Right lung (tissue), 5 donors: Measurements from ENCODE around the gene TIMM17B. TPM values are rescaled to one million over a fixed set of nuclear protein-coding genes. Genes with fewer than 3 reads are reported as not detected.
"Not testable (repeated sequence)": the region's sequence is repeated elsewhere in the genome, so short reads cannot be mapped to it uniquely, and the experiment has no call there.

ENCODE experiments used
- DNase-seq, 2 donors: peaks; one replicate each; pipeline ENCODE4 v3.0.0-alpha.2; 2013
- polyA plus RNA-seq, 5 donors: library from polyadenylated mRNA; unstranded; fragments of 120-200 nt; gene quantifications; one replicate each; pipeline versions ENCODE4 v1.2.1 to v1.2.3, GENCODE V29; 2013; ENCODE audit warnings: inconsistent platforms in 1 of 5, low replicate concordance in 1 of 5; ENCODE audit not compliant: insufficient read length in 5 of 5, insufficient read depth in 1 of 5

The TIMM17B gene
- polyA plus RNA-seq, 5 donors = 25.3 to 46.0 (median 34.9) TPM

DNA sequence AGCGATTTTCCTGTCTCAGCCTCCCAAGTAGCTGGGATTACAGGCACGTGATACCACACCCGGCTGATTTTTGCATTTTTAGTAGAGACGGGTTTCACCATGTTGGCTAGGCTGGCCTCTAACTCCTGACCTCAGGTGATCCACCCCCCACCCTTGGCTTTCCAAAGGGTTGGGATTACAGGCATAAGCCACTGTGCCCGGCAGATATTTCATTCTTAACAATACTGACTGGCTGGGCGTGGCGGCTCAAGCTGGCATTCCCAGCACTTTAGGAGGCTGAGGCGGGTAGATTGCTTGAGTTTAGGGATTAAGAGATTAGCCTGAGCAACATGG is 1.5 kb upstream of the TIMM17B start:
- DNase-seq = no peak

DNA sequence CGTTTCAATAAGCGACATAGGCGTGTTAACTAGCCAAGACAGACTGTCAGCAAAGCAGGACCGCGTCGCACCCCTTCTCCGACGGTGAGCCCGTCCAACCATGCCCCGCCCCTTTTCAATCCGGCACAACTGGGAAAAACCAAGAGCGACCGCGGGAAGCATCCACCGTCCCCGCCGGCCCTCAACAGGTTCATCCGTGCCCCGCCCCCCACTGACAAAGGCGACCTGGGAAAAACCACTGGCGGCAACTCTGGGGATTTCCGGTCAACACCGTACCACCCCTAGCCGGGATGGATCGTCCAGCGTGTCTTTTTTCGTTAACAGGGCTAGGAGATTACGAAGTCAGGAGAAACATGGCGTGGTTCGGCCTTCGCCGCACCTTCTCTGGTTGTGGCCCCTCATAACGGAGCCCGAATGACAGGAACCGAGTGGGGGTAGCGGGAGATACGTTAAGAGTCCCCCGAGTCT is 377 bp downstream of the TIMM17B start:
- peak; percentile 62 to 66 for DNase-seq

DNA sequence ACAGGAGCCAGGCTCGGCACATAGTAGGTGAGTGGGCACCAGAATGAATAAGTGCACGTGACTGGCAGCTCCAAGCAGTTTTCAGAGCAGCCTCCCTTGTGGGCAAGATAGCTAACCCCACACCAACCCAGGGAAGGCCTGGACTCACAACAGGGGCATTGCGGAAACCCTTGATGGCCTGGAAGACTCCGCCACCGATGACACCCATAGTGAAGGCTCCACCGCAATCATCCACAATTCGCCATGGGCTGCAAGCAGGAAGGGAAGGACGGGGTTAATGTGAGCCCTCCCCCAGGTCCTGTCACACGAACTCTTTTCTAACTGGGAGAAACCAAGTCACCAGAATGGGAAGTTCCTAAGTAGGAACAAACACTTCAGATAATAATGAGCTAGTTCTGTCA is 957 bp downstream of the TIMM17B start:
- DNase-seq = no peak

DNA sequence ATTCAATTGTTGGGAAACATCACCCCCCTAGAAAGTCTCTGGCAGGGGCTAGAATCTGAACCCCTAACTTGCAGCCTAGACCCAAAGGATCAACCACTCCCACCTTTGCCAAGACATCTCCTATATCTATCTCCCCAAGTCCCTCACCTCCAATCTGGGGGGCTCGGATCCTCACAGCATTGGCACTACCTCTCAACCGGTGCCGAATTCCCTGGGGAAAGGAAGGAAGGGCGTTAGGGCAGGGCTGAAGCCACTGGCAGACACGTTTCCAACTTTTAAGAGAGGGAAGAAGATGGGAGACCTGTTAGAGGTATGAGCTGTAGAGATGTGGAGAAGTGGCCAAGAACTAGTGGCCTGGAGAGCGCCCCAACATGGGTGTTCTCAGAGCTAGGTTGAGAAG is 2.7 kb downstream of the TIMM17B start:
- no peak for DNase-seq

DNA sequence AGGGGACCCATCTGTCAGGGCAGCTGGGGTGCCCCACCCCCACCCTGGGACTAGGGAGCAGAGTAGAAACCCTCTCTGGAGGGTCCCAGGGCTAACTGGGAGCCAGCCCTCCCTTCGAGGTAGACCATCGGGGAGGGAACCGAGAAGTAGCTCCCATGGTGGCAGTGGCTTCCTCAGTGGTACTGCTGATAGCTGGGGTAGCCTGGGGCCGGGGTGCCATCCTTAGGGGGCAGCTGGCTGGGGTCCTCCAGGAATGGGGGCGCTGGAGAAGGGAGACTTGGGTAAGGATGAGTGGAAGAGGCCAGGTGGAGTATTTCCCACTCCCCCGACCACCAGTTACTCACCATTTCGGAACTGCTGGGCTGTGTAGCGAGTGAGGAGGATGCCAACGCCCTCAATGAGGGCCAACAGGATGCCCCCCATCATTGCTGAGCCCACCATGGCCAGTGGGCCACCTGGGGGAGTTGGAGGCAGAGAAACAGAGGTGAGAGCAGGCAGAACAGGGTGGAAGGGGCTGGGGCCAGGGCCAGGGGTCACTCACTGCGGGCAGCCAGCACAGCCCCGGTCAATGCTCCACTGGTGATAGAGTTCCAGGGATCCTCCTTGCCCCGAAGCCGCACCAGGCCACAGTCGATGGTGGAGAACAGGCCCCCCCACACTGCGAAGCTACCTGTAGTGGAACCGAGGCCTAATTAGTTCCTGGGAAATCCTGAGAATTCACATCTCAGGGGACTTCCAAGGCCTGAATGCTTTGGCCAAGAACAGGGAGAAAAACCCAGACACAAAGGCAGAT is 3.8 kb downstream of the TIMM17B start:
- no peak for DNase-seq

DNA sequence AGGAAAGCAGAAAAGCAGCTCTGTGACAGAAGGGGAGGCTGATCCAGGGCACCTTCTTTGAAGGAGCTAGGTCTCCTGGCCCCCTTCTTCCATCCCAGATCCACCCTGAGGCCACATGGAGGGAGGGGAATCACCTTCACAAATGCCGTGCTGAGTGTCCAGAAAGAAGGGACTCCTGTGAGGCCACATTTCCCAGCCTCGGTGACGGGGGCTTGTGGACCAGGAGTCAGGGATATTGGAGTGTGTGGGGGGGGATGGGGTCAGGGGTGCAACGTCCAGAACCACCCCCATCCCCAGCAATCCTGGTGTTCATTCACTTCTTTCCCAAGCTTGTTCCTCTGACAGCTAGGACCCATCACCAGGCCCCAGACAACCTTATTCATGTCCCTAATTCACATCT is 4.7 kb downstream of the TIMM17B start:
- no peak for DNase-seq

DNA sequence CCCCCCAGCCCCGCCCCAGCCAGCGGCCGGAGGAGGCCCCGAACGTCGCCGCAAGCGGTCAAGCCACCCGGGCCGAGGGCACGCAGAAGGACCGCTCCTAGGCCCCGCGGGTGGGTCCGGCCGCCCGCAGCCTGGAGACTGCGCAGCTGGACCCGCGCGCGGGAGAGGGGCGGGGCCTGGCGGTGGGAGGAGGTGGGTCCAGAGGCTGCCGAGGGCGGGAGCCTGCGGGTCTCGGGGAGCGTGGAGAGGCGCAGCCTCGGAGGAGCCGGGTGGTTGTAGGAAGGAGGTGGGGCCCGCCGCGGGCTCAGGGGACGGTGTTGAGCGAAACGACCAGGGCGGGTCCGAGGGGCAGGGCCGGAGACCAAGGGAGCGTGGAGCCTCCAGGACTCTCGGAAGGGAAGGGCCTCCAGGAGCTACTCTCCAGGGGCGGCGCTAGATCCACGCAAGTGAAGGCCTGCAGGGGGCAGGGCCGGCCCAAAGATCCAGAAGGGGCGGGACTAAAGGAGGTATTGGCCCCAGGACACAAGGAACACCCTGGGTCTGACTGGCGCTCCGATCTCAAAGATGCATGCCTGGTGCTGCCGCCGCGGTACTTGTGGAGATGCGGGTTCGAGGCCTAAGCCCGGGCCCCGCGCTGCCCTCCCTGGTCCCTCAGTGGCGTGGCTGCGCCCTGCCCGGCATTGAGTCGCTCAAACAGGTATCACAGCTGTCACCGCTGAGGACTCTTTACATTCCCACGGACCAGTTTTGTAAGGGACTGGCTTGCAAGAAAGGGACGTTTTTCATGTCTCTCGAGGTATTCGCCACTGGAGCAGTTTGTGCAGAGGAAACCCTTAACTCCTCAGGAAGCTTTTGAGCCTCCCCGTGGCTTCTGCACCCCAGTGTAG is 5.9 kb downstream of the TIMM17B start:
- peak; percentile 79 to 82 for DNase-seq

DNA sequence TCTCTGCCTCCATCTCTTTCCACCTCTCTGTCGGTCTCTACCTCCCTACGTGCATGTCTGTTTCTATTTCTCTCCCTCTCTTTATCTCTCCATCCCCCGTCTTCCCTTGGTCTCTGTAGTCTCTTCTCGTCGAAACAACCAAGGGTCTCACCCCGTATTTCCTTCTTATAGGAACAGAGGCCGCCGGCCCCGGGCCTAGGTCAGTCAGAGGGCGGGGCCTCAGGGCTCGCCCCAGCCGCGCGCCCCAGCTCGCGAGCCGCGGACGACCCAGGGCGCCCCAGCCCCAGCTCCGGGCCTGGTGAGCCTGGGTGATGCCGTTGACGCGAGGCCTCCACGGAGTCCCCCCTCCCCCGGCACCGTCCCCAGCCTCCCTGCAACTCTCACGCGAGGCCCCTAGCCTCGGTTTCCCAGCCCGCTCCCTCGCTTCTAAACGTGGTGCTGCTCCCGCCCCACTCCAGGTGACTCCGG is 6.6 kb downstream of the TIMM17B start:
- DNase-seq = peak in 1 of 2 donors; percentile 12

DNA sequence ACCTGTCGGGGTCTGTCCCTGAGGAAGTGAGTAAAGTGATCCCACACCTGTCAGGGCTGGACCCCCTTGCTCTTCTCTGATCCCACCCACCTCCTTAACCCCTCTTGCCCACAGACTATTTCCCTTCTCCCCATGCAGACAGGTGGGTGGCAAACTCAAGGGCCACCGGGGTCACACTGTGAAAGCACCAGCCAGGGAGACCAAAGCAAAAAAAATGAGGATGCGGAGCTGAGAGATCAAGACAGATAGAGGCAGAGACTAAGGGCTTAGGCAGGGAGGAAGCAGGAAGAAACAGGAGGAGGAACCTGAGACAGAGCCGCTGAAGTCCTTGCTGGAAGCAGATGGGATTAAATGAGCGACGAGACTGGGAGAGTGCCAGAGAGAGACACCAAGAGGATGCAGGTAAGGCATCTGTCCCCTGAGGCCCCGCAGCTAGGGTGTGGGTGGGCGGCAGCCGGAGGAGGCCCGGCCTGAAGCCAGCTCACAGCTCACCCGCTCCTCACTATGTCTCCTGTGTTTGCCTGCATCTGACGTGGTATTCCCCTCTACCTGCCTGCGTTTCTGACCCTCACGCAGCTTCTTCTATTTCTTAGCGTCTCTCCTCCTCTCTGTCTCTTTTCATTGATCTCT is 7.2 kb downstream of the TIMM17B start:
- no peak for DNase-seq

DNA sequence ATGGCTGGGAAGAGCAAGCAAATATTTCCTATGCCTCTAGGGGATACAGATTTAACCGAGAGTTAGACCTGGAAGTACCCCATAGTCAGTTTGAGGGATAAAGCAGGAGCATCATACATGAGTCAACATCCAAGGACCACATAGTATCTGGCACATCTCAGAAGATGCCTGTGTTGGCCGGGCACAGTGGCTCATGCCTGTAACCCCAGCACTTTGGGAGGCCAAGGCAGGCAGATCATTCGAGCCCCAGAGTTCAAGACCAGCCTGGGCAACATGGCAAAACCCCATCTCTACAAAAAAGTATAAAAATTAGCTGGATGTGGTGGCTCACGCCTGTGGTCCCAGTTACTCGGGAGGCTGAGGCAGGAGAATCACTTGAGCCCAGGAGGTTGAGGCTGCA is 11.0 kb downstream of the TIMM17B start:
- not testable (repeated sequence) for DNase-seq

DNA sequence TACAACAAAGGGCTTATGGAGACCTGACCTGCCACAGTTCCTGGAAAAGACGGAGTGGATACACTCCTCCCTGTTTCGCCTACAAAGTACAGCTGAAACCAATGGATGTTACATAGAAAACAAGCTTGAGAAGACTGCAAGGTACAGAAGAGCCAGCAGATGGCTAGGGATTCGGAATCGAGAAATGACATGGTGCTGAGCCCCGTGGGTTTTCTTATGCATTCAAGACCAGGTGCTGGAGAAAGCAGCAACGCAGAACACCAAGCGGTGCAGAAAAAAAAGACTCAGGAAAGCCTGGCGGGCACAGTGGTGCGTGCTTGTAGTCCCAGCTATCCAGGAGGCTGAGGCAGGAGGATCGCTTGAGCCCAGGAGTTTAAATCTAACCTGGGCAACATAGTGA is 13.8 kb downstream of the TIMM17B start:
- DNase-seq = no peak

DNA sequence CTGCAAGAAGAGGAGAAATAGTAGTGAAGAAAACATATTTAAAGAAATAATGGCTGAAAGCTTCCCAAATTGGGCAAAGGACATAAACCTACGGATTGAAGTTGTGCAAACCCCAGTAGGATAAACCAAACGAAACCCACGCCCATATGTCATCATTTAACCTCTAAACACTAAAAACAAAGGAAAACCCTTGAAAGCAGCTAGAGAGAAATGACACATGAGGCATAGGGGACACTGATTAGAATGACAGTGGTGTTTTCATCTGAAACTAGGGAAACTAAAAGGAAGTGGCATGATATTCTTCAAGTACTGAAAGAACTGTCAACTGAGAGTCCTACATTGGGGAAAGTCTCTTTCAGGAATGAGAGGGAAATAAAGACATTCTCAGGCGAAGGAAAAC is 20.6 kb downstream of the TIMM17B start:
- DNase-seq = not testable (repeated sequence)

DNA sequence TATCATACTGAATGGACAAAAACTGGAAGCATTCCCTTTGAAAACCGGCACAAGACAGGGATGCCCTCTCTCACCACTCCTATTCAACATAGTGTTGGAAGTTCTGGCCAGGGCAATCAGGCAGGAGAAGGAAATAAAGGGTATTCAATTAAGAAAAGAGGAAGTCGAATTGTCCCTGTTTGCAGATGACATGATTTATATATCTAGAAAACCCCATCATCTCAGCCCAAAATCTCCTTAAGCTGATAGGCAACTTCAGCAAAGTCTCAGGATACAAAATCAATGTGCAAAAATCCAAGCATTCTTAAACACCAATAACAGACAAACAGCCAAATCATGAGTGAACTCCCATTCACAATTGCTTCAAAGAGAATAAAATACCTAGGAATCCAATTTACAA is 25.6 kb downstream of the TIMM17B start:
- not testable (repeated sequence) for DNase-seq

DNA sequence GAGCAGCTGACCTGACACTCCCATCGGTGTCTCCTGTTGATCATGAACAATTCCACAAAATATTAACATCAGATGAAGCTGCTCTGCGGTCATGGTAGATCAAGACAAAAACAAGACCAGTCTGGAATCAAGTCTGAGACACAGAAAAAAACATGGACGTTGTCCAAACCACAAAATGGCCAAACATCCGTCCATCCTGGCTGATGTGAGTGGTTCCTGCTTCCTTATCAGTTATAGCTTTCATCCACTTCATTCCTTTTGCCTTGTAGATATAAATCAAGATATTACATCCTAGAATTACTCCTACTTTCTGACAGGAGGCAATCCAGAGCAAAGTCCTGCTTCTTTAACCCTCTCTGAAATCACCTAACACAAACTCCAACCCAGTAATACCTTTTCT is 33.4 kb downstream of the TIMM17B start:
- no peak for DNase-seq

DNA sequence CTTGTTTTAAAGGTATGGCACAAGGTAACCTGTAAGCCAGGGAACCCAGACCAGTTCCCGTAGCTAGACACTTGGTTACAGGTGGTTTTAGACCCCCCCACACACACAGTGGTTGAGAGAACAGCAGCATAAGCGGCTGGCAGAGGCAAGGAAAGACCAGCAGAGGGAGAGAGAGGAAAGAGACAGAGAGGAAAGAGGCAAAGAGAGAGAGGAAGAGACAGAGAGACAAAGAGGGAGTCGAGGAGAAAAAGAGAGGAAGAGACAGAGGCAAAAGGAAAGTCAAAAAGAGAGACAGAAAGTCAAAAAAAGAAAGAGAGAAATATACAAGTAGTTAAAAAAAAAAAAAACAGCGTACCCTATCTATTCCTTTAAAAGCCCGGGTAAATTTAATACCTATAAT is 42.7 kb downstream of the TIMM17B start:
- DNase-seq = no peak

DNA sequence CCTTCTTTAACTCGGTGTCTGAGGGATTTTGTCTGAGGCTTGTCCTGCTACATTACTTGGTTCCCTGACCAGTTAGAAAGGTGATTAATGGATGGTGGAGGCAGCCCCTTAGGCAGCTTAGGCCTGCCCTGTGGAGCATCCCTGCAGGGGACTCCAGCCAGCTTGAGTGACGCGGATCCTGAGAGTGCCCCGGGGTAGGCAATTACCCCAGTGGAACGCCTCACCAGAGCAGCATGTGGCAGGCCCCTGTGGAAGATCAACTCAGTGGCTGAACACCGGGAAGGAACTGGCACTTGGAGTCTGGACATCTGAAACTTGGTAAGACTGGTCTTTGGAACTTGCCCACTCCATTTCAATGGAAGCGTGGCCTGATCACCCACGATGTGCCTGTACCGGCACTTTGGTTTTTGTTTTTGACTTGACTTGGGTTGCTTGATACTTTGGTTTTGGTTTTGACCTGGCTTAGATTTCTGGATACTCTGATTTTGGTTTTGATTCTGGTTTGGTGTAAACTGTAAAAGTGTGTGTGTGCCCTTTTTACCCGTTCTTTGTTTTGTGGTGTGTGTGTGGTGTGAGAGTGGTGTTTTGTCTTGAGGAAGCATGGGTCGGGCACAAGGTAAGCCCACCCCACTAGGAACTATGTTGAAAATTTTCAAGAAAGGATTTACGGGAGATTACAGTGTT is 43.3 kb downstream of the TIMM17B start:
- not testable (repeated sequence) for DNase-seq

DNA sequence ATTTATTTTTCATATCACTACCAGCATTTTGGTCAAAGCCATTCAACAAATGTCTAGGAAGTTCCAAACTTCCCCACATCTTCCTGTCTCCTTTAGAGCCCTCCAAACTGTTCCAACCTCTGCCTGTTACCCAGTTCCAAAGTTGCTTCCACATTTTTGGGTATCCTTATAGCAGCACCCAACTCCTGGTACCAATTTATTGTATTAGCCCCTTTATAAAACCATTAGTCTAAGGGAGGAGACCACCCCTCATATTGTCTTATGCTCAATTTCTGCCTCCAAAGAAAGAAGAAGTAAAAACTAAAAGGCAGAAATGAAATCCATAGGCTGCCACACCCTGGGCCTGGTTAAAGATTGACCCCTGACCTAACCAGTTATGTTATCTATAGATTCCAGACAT is 44.1 kb downstream of the TIMM17B start:
- not testable (repeated sequence) for DNase-seq

DNA sequence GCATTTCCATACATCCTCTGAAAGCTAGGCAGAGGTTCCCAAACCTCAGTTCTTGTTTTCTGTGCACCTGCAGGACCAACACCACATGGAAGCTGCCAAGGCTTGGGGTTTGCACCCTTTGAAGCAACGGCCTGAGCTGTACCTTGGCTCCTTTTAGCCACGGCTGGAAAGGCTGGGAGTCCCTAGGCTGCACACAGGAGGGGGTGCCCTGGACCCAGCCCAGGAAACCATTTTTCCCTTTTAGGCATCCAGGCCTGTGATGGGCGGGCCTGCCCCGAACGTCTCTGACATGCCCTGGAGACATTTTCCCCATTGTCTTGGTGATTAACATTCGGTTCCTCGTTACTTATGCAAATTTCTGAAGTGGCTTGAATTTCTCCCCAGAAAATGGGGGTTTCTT is 44.7 kb downstream of the TIMM17B start:
- no peak for DNase-seq

DNA sequence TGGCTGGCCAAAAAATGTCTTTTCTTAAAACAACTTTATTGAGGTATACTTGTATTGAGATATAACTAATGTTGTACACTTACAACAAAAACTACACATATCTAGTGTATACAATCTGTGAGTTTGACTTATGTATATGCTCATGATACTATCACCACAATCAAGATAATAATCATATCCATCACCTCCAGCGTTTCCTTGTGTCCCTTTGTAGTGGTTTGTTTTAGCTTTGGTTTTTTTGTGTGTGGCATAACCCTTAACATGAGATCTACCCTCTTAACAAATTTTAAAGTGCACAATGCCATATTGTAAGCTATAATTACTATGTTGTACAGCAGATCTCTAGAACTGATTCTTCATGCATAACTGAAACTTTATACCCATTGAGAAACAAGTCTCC is 48.7 kb downstream of the TIMM17B start:
- DNase-seq = no peak
